Embryonic facial prominence (tissue), 1 donor: ENCODE measurements around the gene MAP3K13.

ENCODE experiments used
- DNase-seq: peaks from one replicate; pipeline ENCODE4 v3.0.0-alpha.2; 2016; ENCODE audit errors: extremely low spot score

Gene MAP3K13

GRCh38 chr3:185508335-185508991 lies 145.5 kb downstream of the MAP3K13 start:
- DNase-seq = no peak

- DNase-seq = no peak
Observed at GRCh38 chr3:185511711-185512110, 148.8 kb downstream of the MAP3K13 start.

GRCh38 chr3:185517387-185518130 lies 154.6 kb downstream of the MAP3K13 start:
- no peak for DNase-seq

GRCh38 chr3:185519021-185519420 lies 156.1 kb downstream of the MAP3K13 start:
- no peak for DNase-seq

GRCh38 chr3:185521349-185522138 lies 158.6 kb downstream of the MAP3K13 start:
- no peak for DNase-seq

- DNase-seq = no peak
Observed at GRCh38 chr3:185526349-185526951, 163.5 kb downstream of the MAP3K13 start.

GRCh38 chr3:185527364-185527763 lies 164.4 kb downstream of the MAP3K13 start:
- DNase-seq = no peak

DNA sequence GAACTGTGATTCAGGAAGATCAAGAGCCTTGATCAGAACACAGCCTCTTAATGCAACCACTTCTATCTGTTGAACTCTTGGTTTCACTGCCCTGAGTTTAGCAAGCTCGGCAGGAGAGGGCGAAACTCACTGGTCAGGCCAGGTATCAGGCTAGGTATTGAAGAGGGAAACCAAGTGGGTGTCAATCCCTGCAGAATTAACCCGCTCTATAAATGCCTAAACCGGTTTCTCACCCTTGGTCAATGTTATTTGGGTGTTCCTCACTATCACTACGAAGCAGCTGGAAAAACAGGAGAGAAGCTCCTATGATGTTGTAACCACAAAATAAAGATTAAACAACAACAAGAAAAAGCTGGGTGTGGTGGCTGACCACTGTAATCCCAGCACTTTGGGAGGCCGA lies 165.6 kb downstream of the MAP3K13 start:
- DNase-seq = no peak

DNA sequence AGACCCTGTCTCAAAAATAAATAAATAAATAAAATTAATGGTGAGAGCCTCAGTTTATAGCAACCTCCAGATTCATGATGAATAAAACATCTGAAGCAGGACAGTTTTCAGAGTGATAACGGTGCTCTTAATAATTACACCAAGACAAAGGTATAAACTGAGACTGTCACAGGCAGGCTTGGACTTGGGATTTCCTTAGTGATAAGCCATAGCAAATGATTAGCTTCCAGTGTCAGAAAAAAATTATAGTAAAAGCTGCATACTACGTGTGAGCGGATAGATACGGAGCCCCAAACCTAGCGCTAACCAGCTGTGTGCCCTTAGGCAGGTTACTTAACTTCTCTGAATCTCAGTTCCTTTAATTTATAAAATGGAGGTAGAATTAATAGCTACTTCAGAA lies 167.9 kb downstream of the MAP3K13 start:
- no peak for DNase-seq

DNA sequence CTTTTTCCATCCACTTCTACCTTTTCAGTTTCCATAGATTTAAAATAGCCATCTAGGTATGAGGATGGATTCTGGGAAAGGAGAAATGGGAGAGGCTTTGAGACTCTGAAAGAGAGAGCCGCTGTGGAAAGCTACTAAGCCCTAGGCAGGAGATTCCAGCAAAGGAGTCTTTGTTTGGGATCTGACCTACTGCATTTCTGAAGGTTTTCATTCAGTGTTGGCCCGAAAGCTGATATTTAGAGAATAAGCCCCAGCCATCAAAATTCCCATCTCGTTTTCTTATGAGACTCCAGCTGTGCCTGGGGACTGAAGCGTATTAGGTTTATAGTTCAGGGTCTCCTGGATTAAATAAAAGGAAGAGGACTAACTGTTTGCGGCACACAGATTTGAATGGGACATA lies 170.0 kb downstream of the MAP3K13 start:
- DNase-seq = no peak

- no peak for DNase-seq
Observed at GRCh38 chr3:185534511-185534910, 171.6 kb downstream of the MAP3K13 start.

DNA sequence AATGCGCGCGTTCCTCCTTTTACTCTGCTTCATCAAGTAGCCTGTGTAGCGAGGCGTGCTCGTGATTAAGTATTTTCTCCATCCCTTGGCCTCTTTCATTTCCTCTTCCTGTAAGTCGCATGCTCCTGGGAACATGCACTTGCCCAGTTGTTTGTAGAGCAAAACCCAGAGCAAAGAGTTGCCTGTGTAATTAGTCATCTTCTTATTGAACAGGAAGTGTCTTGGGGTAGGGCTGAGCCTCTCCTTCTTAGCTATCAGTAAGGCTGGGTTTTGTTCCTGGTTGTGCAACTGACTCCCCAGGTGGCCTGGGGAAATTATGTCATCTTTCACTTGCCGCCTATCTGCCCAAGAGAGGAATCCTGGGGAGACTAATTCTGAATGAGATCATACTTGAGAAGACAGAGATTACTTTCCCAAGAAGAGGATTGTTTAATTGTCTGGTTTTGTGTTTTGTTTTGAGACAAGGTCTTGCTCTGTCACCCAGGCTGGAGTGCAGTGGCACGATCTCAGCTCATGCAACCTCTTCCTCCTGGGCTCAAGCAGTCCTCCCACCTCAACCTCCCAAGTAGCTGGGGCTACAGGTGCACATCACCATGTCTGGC lies 174.5 kb downstream of the MAP3K13 start:
- no peak for DNase-seq
